Ectodermal cell (in vitro differentiated cells): ENCODE results near the gene TMEM63B. TPM values are rescaled to one million over a fixed set of nuclear protein-coding genes. Genes with fewer than 3 reads are reported as not detected.

Source experiments
- H3K27ac ChIP-seq: 2 replicates; pipeline ENCODE4 v1.7.0; 2013; ENCODE audit warnings: mild to moderate bottlenecking, low read depth, low read length; ENCODE audit not compliant: insufficient read depth, poor library complexity, severe bottlenecking
- H3K27me3 ChIP-seq: 2 replicates; pipeline ENCODE4 v1.7.0; 2013; ENCODE audit warnings: mild to moderate bottlenecking, low read length; ENCODE audit not compliant: insufficient read depth, control insufficient read depth, poor library complexity, severe bottlenecking
- H3K36me3 ChIP-seq: one replicate; pipeline ENCODE4 v1.7.0; 2013; ENCODE audit warnings: low read length; ENCODE audit not compliant: control insufficient read depth, insufficient read depth
- H3K4me1 ChIP-seq: one replicate; pipeline ENCODE4 v1.7.0; 2013; ENCODE audit warnings: low read length; ENCODE audit not compliant: control insufficient read depth, insufficient read depth
- H3K4me3 ChIP-seq: 2 replicates; pipeline ENCODE4 v1.7.0; 2013; ENCODE audit warnings: low read depth, low read length, control low read depth; ENCODE audit not compliant: insufficient read depth
- H3K9me3 ChIP-seq: 2 replicates; pipeline ENCODE4 v1.7.0; 2013; ENCODE audit warnings: mild to moderate bottlenecking, low read length, moderate library complexity; ENCODE audit not compliant: control insufficient read depth
- WGBS, 2 experiments: methylation state at CpG; one replicate each; pipeline ENCODE4 v1.1.7; 2013; ENCODE audit warnings: missing lambda C conversion rate in 2 of 2; 5-methylcytosine and 5-hydroxymethylcytosine counted together
- polyA plus RNA-seq, 4 experiments: library from polyadenylated mRNA; stranded (reverse); fragments of 50-300 nt; gene quantifications; one replicate each; pipeline ENCODE4 v1.2.3, GENCODE V29; 2013

The TMEM63B gene
- polyA plus RNA-seq (2013, experiment 1 of 4) = 57.9 TPM
- 61.8 TPM for polyA plus RNA-seq (2013, experiment 2 of 4)
- polyA plus RNA-seq (2013, experiment 3 of 4) = 41.3 TPM
- polyA plus RNA-seq (2013, experiment 4 of 4) = 47.3 TPM

- H3K9me3 ChIP-seq = no peaks in the 10 kb centered on the region
- H3K4me3 ChIP-seq = peak within 1 kb of the TSS; percentile 82
- WGBS, 2 experiments = 0% methylated on average over 59 to 62 of the region's 80 CpGs
- no peaks in the 10 kb centered on the region for H3K27me3 ChIP-seq
- H3K36me3 ChIP-seq = no peaks in the 10 kb centered on the region
- H3K4me1 ChIP-seq = peaks cover 25% of the 10 kb centered on the region
- H3K27ac ChIP-seq = peak within 1 kb of the TSS; percentile 65
These were observed at the start of gene TMEM63B, which contains the start of gene MRPL14 for GRCh38 chr6:44127186-44128019. TSS of gene TMEM63B (plus strand) at chr6:44127554. CDS start at chr6:44134585, 7,031 bp downstream. TSS of gene MRPL14 (minus strand) at chr6:44127452. CDS start at chr6:44116611, 10,841 bp downstream.

- WGBS, 2 experiments = 95 to 98% methylated on average over 6 of the region's 6 CpGs
- Histone ChIP-seq H3K27me3 (peaks cover 10% of the 10 kb centered on the region), H3K4me1 (peaks cover 45% of the 10 kb centered on the region), H3K36me3 (no peaks in the 10 kb centered on the region), H3K4me3 (no peak overlapping the region), H3K9me3 (no peaks in the 10 kb centered on the region), H3K27ac (no peak overlapping the region)
These were observed 49.0 kb upstream of the TMEM63B start for GRCh38 chr6:44078219-44078826.

- Histone ChIP-seq H3K4me3 (no peak overlapping the region), H3K36me3 (no peaks in the 10 kb centered on the region), H3K27me3 (peaks cover 10% of the 10 kb centered on the region), H3K9me3 (no peaks in the 10 kb centered on the region), H3K27ac (peak overlapping the region; percentile 36), H3K4me1 (peaks cover 42% of the 10 kb centered on the region)
- 39 to 45% methylated on average over 8 of the region's 8 CpGs for WGBS, 2 experiments
These were observed 48.3 kb upstream of the TMEM63B start for GRCh38 chr6:44078827-44079671.

GRCh38 chr6:44079672-44080071, 47.7 kb upstream of the TMEM63B start:
- Histone ChIP-seq H3K9me3 (no peaks in the 10 kb centered on the region), H3K27me3 (peaks cover 10% of the 10 kb centered on the region), H3K4me3 (no peak overlapping the region), H3K4me1 (peaks cover 44% of the 10 kb centered on the region), H3K27ac (peak overlapping the region; percentile 36), H3K36me3 (no peaks in the 10 kb centered on the region)
- 81% methylated on average over 3 of the region's 3 CpGs for WGBS, 2 experiments

- Histone ChIP-seq H3K4me1 (peaks cover 42% of the 10 kb centered on the region), H3K27me3 (peaks cover 10% of the 10 kb centered on the region), H3K27ac (peak overlapping the region; percentile 76), H3K9me3 (no peaks in the 10 kb centered on the region), H3K36me3 (no peaks in the 10 kb centered on the region), H3K4me3 (no peak overlapping the region)
- 66 to 71% methylated on average over 11 of the region's 11 CpGs for WGBS, 2 experiments
These were observed 46.5 kb upstream of the TMEM63B start for GRCh38 chr6:44080561-44081521.

DNA sequence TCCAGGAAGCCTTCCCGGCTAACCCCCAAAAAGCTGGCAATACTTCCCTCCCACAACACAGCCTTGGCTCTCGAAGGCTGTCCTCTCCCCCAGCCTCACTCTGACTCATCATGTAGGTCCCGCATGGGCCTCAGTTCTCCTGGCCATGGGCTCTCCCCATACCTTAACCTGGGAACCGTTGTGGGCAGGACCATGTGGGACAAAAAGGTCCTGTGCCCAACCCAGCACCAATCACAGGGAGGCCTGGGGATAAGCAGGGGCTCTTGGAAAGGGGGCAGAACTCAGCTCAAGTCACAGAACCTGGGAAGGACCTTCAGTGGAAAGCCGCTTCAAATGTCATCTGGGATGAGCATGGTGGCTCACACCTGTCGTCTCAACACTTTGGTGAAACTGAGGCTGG, 45.6 kb upstream of the TMEM63B start:
- H3K4me1 ChIP-seq = peaks cover 35% of the 10 kb centered on the region
- no peaks in the 10 kb centered on the region for H3K9me3 ChIP-seq
- H3K27me3 ChIP-seq = peaks cover 7% of the 10 kb centered on the region
- 91% methylated on average over 6 of the region's 6 CpGs for WGBS, 2 experiments
- no peak overlapping the region for H3K4me3 ChIP-seq
- no peaks in the 10 kb centered on the region for H3K36me3 ChIP-seq
- H3K27ac ChIP-seq = no peak overlapping the region

DNA sequence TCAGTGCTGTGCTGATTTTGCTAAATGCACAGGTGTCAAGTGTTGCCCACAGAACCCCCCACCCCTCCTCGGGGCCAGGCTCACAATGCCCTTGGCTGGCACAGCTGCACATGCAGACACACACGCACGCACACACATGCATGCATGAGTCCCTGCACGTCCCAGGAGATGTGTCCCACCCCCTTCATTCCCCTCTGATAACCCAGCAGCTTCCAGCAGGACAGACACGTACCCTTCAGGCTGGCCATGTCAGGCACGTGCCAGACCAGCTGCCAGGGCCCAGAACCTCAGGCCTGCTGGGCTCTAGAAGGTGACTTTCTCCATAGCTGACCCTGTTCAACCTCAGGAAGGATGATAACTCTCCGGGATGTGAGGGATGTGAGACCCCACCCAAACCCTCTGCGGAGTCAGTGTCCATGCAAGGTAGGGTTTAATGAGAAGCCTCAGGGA, 44.5 kb upstream of the TMEM63B start:
- H3K27me3 ChIP-seq = no peaks in the 10 kb centered on the region
- WGBS, 2 experiments = 91 to 94% methylated on average over 8 of the region's 8 CpGs

DNA sequence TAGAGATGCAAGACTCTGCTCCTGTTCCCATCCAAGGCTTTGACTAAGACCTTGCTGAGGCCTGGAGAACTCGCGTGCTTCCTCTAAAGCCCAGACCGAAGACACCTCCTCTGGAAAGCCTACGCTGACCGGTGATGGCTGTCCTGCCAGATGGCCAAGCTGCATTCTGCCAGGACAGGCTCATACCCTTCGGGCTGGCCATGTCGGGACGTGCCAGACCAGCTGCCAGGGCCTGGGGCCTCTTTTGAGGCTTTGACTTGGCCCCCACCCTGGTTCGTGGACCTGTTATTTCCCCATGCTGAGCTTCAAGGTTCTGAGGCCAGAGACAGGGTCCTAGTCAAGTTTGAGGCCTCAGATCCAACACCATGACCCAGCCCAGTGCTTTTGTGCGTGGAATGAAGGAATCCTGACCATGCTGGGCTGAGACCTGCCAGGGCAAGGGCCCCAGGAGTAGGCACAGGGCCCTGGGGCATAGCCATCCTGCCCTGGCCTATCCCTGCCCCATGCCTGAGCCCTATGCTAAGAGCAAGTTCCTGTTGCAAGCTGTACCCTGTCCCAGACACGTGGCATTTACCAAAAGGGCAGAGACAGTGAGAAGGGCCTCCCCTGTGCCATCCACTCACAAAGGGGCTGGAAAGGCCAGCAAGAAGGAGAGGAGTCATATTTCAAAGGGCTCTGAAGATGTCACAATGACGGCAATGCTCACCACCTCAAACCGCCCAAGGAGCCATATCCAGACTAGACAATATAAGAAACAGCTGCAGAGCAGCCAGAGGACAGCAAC, 42.9 kb upstream of the TMEM63B start:
- WGBS, 2 experiments = 80 to 84% methylated on average over 13 of the region's 13 CpGs
- Histone ChIP-seq H3K4me3 (no peak overlapping the region), H3K4me1 (peaks cover 27% of the 10 kb centered on the region), H3K27me3 (no peaks in the 10 kb centered on the region), H3K9me3 (no peaks in the 10 kb centered on the region), H3K27ac (peak overlapping the region; percentile 26), H3K36me3 (no peaks in the 10 kb centered on the region)

More for the DNA sequence above, 44.5 kb upstream of the TMEM63B start:
- no peak overlapping the region for H3K4me3 ChIP-seq
- H3K36me3 ChIP-seq = no peaks in the 10 kb centered on the region
- H3K27ac ChIP-seq = no peak overlapping the region
- peaks cover 27% of the 10 kb centered on the region for H3K4me1 ChIP-seq
- H3K9me3 ChIP-seq = no peaks in the 10 kb centered on the region
